HG03469 (cell line): Measurements from ENCODE around the gene FES.
"Not testable (repeated sequence)": the region's sequence is repeated elsewhere in the genome, so short reads cannot be mapped to it uniquely, and the experiment has no call there.

Source experiments
- ATAC-seq: cut with Tn5 transposase; IDR thresholded peaks from one replicate; pipeline ENCODE4 v1.9.1; 2021; ENCODE audit warnings: mild to moderate bottlenecking, moderate library complexity, moderate number of reproducible peaks; ENCODE audit not compliant: unreplicated experiment

The FES gene

DNA sequence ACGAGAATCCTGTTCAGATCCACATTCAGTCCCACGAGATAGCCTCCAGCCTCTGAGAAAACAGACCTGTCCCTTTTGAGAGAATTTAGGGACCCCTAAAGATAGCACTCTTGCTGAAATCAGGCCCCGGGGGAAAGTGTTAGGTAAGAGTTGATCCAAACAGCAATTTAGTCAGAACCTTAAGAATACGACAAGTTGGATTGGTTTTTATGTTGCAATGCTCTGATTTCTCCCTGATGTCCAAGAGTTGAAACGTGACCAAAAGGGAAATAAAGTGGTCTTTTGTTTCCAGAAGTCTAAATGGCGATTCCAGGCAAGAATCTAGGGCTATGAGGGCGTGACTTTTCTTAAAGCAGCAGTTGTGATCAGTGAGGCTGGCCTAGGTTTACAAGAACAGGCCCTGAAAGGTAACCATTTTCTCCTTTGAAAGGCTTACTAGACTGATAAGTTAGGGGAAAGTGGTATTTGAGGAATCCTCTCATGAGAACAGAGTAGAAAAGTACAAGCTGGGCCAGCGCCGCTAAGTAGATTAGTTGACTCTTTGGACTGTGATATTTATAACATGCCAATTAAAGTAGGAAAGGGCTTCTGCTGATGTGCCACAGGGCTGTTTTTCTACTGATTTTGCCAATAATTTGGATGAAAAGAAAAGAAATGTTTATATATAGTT is 23.7 kb downstream of the FES start:
- no peak for ATAC-seq

DNA sequence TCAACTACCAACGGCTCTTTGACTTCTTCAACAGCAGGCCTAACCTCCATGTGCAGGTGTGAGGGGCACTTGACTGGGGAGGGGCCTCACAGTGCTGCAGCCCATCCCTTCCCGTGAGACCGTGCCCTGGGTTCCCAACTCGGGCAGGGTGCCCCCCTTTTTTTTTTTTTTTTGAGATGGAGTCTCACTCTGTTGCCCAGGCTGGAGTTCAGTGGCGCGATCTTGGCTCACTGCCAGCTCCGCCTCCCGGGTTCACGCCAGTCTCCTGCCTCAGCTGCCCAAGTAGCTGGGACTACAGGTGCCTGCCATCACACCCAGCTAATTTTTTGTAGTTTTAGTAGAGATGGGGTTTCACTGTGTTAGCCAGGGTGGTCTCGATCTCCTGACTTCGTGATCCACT is 25.1 kb downstream of the FES start:
- not testable (repeated sequence) for ATAC-seq

DNA sequence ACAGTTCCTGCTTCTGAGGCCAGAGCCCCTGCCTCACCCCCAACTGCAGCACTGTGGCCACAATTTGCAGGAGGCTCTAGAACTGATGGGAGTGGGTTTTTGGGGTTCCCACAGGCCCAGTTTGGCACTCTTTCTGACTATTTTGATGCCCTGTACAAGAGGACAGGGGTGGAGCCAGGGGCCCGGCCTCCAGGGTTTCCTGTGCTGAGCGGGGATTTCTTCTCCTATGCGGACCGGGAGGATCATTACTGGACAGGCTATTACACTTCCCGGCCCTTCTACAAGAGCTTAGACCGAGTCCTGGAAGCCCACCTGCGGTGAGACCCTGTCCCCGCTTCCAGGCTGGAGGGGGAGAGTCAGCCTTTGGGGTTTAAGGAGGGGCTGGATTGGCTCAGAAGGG is 25.7 kb downstream of the FES start:
- ATAC-seq = no peak

DNA sequence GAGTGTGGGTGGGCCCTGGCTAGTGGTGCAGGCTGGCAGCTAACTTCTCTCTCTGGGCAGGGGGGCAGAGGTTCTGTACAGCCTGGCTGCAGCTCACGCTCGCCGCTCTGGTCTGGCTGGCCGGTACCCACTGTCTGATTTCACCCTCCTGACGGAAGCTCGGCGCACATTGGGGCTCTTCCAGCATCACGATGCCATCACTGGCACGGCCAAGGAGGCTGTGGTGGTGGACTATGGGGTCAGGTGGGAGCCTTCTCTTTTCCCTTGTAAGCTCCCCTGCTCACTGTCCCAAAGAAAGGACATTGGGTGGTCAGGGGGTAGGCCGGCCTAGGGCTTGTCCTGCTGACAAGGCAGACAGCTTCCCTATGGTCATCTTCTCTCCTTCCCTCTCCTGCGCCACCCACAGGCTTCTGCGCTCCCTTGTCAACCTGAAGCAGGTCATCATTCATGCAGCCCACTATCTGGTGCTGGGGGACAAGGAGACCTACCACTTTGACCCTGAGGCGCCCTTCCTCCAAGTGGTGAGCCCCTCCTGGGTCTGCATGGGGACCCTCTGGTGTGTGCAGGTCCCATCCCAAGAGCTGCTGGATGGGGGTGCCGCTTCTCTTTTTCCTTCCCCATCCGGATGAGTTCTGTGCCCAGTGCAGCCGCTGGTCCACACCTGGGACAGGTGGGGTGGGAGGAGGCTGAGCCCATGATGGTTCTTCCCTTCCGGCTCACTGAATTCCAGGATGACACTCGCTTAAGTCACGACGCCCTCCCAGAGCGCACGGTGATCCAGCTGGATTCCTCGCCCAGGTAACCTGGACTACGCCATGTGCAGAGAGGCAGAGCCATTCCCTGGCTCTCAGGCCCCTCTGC is 26.4 kb downstream of the FES start:
- ATAC-seq = no peak

DNA sequence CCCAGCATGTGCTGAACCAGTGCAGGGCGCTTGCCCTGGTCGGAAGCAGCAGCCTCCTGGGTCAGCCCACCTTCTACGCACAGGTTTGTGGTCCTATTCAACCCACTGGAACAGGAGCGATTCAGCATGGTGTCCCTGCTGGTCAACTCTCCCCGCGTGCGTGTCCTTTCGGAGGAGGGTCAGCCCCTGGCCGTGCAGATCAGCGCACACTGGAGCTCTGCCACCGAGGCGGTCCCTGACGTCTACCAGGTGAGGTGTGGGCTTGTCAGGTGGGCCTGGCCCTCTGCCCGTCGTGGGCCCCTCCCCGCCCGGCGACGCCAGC is 27.0 kb downstream of the FES start:
- no peak for ATAC-seq

DNA sequence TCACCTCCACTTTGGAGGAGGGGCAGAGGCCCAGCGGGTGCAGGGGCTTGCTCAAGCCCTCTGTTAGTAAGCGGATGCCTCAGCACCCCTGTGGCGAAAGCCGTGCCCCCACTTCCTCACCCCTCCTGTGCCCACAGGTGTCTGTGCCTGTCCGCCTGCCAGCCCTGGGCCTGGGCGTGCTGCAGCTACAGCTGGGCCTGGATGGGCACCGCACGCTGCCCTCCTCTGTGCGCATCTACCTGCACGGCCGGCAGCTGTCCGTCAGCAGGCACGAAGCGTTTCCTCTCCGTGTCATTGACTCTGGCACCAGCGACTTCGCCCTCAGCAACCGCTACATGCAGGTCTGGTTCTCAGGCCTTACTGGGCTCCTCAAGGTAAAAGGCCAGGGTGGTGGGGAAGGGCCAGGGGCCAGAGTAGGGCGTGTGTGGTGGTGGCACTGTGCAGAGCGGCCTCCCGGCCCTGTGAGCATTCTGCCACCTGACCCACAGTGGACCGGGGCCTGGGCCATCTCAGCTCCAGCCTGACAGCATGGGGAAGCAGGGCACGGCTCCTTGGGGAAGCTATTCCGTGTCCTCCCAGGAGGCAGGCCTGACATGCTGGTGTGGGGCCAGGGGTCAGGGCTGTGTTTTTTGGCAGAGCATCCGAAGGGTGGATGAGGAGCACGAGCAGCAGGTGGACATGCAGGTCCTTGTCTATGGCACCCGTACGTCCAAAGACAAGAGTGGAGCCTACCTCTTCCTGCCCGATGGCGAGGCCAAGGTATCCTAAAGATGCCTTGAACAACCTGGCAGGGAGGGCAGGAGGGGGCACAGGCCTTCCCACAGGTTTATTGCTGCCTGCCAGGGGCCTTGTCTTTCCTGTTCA is 27.8 kb downstream of the FES start:
- no peak for ATAC-seq

DNA sequence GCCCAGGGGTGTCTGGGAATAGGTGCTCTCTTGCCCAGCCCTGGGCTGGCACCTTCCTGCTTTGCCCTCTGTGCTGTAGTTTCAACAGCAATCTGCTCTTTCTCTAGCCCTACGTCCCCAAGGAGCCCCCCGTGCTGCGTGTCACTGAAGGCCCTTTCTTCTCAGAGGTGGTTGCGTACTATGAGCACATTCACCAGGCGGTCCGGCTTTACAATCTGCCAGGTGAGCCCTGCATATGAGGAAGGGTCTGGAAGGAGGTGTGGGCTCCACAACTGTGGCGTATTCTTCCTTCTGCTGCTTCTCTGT is 28.4 kb downstream of the FES start:
- no peak for ATAC-seq

DNA sequence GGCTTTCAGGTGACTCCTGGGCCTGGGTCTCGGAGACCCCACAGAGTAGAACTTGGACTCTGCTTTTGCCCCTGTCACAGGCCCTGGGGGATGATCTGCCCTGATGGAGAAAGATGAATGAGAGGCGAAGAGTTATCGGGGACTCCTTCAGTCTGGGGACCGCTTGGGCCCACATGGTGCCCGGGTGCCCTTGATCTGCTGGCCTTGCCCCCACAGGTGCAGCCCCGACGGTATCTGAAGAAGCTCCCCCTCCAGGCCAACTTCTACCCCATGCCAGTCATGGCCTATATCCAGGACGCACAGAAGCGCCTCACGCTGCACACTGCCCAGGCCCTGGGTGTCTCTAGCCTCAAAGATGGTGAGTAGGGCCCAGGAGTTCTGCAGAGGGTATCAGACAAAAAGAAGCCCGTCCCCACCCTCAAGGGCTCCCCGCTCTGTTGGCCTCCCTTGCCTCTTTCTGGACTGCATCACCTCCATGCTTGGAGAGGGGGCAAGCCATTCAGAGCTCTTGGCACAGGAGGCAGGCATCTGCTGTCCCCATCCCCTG is 29.2 kb downstream of the FES start:
- ATAC-seq = no peak

DNA sequence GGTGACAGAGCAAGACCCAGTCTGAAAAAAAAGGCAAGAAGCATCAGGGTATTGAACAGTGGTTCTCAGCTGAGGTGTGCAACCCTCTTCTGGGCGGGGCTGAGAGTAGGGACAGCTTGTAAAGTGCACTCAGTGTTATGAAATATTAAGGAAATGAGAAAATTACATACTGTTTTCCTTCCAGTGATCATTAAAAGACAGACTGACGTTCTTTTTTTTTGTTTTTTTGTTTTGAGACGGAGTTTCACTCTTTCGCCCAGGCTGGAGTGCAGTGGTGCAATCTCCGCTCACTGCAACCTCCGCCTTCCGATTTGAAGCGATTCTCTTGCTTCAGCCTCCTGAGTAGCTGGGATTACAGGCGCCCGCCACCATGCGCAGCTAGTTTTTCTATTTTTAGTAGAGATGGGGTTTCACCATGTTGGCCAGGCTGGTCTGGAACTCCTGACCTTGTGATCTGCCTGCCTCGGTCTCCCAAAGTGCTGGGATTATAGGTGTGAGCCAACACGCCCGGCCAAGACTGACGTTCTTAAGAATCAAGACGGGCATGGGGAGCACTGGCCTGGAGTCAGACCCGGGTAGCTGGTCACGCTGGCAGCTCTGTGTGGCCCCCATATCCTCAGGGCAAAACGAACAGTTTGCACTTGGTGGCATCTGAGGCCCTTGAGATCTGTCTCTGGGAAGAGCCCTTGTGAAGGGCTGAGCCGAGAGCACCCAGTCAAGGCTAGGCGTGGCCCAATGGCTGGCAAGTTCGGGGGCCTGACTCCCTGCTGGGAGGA is 30.2 kb downstream of the FES start:
- ATAC-seq = no peak

DNA sequence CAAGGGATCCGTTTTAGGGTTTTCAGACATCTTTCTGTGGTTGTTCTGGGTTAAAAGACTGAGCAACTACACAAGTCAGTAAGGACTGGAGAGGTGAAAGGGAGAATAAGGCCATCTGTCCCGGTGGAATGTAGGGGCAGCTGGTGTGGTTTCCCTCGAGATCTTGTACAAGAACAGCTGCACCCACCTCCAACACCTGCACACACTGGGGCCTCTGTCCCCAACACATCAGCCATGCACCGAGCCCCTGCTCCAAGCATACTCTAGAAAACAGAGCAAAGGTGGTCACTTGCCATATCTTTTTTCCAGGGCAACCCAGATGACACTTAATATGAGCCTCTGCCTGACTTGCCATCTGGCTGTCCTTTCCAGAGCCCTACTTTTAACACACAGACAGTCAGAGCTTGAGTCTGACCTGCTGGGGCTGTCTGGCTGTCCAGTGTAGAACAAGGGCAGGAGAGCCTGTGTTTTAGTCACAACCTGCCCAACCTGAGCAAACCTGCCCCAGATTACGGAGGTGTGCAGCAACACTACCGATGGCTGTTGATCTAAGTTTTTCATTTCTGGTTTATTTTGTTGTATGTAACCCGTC is 31.0 kb downstream of the FES start:
- no peak for ATAC-seq

DNA sequence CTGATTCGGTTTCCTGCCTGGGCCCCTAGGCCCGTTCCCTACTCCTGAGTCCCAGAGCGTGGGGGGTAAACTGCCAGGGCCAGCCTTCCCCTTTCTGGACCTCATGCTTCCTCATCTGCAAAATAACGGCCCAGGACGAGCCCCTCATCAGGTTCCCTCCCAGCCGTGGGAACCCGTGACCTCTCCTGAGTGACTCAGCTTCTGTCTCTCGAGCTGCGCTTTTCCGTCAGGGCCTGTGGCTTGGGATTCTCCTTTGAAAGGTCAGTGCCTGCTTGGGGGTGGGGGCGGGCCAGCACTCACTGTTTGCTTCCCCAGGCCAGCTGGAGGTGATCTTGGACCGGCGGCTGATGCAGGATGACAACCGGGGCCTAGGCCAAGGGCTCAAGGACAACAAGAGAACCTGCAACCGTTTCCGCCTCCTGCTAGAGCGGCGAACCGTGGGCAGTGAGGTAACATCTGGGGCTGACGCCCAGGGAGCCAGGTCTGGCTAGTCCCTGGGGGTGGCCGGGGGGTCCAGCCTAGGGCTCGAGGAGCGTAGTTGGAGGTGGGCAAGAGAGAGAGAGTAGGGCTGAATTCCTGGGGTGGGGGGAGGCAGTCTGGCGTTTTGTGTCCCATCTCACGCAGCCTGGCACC is 31.6 kb downstream of the FES start:
- no peak for ATAC-seq

DNA sequence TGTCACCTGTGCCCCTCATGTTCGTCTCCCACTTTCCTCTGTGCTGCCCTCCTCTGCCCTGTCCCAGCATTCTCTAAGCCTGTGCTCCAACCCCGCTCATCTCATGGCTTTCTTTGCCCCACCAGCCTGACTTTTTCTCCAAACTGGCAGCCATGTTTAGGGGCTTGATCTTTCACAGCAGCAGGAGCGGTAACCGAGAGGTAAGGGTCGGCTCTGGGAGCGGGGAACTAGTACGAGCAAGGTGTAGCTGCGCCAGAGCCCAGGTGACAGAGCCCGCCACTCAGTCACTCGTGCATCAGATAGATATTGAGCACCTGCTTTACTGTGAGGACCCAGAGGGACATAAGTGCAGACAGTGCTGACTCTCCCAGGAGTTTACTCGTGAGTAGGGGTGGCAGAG is 32.2 kb downstream of the FES start:
- no peak for ATAC-seq

DNA sequence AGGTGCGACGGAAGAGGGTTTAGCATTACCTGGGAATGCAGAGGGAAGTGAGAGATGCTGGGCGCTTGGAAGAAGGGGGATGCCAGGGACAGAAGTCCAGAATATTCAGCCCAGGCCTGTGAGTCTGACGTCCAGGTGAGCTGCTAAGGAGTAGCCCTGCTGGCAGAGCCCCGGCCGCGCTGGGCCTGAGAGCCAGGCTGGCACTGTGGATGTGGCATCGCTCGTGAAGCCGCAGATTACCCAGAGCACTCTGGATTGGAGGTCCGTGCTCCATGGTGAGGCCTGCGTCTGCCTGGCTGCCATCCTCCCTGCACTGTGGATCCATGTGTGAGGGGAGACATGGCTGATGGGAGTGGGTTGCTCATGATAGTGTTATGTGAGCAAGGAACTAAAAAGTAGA is 33.3 kb downstream of the FES start:
- ATAC-seq = no peak

DNA sequence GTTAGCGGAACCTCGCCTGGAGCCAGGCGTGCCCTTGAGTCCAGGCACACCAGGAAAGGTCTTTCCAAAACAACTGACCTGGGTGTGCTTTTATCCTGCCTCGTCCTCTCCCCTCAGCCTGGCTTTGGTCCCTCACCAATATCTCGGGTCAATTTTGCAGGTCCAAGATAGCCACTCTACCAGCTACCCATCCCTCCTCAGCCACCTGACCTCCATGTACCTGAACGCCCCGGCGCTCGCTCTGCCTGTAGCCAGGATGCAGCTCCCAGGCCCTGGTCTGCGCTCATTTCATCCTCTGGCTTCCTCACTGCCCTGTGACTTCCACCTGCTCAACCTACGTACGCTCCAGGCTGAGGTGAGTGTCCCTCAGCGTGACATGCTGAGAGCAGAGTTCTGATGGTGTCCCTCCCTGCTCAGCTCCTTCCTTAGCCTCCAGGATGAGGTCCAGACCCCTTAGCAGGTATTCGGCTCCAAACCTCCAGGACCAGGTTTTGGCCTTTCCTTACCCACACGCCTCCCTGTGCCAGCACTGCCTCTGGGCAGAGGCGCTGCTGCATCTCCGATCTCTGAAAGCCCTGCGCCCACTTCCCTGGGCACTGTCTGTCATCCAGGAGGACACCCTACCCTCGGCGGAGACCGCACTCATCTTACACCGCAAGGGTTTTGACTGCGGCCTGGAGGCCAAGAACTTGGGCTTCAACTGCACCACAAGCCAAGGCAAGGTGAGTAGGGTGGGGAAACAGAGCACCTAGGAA is 33.9 kb downstream of the FES start:
- no peak for ATAC-seq

DNA sequence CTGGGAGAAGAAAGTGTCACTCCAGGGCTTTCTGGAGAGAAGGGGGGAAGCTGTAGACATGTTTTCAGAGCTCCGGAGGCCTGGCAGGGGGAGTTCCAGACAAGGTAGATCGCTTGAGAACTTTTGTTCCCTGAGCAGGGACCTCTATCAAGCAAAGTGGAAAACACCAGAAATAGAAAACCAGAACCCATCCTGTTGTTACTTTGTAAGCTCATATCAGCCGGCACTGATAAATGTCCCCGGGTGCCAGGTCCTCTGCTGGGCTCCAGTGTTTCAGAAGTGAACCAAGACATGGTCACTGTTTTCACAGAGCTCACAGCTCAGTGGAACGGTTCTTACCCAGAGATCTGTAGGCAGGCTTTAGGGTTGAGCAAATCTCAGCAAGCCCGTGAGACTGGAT is 34.5 kb downstream of the FES start:
- no peak for ATAC-seq

DNA sequence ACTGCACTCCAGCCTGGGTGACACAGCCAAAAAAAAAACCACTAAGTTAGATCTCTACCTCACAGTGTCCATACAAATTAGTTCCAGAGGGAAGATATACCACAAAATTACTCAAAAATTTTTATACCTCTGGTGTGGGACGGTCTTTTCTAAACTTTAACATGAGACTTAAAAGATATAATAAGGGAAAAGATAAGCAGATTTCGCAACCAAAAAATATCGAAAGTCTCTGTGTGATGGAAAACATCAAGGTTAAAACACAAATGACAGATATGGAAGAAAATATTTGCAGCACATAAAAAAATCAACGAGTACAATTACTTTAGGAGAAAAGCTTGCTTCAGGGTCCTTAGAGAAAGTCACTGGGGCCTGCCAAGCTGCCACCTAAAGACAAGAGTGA is 37.6 kb downstream of the FES start:
- ATAC-seq = no peak

DNA sequence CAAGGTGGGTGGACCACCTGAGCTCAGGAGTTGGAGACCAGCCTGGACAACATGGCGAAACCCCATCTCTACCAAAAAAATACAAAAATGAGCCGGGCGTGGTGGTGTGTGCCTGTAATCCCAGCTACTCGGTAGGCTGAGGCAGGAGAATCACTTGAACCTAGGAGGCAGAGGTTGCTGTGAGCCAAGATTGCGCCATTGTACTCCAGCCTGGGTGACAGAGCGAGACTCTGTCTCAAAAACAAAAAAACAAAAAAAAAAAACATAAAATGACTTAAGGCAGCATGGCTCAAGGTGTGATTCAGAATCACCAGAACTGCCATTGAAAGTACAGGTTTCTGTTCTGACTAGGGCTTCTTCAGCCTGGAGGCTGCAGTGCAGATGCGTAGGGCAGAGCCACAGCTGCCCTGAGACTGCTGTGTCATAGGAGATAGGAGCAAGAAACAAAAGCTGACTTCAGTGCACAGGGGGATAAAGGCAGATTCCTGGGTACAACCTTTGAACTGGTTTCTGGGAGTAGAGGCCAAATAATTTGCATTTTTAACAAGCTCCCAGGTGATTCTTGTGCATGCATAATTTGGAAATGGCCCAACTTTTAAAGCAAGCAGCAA is 38.5 kb downstream of the FES start:
- peak; percentile 76 for ATAC-seq

DNA sequence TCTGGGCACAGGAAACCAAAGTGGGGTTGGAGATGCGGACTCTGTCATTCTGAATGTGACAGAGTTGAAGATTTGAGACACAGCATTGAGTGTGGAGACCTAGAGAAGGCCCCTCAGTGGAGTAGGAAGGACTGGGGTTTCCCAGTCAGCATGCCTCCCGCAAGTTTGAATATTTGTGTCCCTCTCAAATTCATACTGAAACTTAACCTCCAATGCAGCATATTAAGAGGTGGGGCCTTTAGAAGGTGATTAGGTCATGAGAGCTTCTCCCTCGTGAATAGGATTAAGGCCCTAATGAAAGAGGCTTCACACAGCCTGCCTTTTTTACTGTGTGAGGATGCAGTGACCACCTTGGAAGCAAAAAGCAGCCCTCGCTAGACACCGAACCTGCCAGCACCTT is 40.1 kb downstream of the FES start:
- ATAC-seq = peak; percentile 49

DNA sequence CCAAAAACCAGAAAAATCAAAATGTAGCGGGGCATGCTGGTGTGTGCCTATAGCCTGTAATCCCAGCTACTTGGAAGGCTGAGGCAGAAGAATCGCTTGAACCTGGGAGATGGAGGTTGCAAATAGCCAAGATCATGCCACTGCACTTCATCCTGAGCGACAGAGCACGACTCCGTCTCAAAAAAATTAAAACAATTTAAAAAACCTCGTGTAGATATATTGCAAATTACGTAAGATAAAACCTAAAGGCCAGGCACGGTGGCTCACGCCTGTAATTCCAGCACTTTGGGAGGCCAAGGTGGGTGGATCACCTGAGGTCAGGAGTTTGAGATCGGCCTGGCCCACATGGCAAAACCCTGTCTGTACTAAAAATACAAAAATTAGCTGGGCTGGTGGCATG is 42.5 kb downstream of the FES start:
- ATAC-seq = not testable (repeated sequence)
